ENCODE data around the gene TMEM87B.

GRCh38 chr2:112010751-112011150 lies 44.3 kb upstream of the TMEM87B start:
- TF ChIP-seq CTCF (conservative IDR thresholded peaks at IDR 0.05 in 1 of 2, IDR thresholded peaks at IDR 0.05 in 1 of 2; ENCODE audit: low read depth in 1 of 2, low read length in 2 of 2) = no peak
- no peak for TF ChIP-seq EZH2 (IDR thresholded peaks at IDR 0.05; ENCODE audit: low read length, missing control alignments)

Data from fibroblast of lung (primary cell).